ENCODE measurements around the gene KCNT2.

GRCh38 chr1:196501760-196502428 is 106.3 kb downstream of the KCNT2 start:
- TF ChIP-seq CTCF (IDR thresholded peaks at IDR 0.05) (no peak), POLR2A (IDR thresholded peaks at IDR 0.05) (no peak)
